ENCODE results near the gene ASH1L. TPM values are rescaled to one million over a fixed set of nuclear protein-coding genes. Genes with fewer than 3 reads are reported as not detected.
"Not testable (repeated sequence)": the region's sequence is repeated elsewhere in the genome, so short reads cannot be mapped to it uniquely, and the experiment has no call there.

ASH1L gene, protein sequence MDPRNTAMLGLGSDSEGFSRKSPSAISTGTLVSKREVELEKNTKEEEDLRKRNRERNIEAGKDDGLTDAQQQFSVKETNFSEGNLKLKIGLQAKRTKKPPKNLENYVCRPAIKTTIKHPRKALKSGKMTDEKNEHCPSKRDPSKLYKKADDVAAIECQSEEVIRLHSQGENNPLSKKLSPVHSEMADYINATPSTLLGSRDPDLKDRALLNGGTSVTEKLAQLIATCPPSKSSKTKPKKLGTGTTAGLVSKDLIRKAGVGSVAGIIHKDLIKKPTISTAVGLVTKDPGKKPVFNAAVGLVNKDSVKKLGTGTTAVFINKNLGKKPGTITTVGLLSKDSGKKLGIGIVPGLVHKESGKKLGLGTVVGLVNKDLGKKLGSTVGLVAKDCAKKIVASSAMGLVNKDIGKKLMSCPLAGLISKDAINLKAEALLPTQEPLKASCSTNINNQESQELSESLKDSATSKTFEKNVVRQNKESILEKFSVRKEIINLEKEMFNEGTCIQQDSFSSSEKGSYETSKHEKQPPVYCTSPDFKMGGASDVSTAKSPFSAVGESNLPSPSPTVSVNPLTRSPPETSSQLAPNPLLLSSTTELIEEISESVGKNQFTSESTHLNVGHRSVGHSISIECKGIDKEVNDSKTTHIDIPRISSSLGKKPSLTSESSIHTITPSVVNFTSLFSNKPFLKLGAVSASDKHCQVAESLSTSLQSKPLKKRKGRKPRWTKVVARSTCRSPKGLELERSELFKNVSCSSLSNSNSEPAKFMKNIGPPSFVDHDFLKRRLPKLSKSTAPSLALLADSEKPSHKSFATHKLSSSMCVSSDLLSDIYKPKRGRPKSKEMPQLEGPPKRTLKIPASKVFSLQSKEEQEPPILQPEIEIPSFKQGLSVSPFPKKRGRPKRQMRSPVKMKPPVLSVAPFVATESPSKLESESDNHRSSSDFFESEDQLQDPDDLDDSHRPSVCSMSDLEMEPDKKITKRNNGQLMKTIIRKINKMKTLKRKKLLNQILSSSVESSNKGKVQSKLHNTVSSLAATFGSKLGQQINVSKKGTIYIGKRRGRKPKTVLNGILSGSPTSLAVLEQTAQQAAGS (N-terminal part only)
- 66.9 TPM for total RNA-seq

DNA sequence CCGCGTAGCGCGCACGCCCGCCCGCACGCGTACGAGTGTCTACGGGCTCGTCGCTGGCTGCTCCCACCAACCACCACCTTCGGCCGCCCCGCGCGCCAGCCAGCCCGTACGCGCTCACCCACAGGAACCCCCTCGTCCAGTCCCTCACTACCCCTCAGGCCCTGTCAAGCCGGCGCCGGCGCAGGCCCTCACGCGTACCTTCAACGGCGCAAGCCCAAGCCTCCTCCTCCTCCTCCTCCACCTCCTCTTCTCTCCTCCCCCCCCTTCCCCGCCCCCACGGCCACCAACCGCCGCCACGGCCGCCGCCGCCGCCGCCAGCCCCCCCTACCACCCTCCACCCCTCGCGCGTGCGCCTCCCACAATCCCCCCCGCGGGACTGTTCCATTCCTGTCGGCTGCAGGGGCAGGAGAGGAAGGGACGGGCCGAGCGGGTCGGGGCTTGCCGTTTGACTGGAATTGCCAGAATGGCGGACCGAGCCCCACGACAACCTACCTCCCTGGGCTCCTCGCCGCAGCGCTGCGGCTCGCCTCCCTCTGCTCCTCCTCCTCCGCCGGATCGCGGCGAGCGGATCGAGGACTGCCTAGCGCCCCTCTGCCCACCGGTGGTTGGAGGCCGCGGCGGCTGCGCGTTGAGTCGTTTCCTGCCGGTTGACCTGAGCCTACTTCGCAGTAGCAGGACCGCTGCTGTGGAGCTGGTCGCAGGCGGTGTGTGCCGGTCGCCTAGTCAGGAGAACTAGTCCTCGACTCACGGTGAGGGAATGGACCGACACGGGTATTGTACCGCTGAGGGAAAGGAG lies at the start of gene ASH1L:
TSS of gene ASH1L (minus strand) at position 223 of the 796 bp plus-strand sequence. CDS start 41,284 bp downstream, outside the sequence.
- peak; percentile 98 for DNase-seq

- not testable (repeated sequence) for DNase-seq
Measured at GRCh38 chr1:155610257-155610647, 47.6 kb upstream of the ASH1L start.

DNA sequence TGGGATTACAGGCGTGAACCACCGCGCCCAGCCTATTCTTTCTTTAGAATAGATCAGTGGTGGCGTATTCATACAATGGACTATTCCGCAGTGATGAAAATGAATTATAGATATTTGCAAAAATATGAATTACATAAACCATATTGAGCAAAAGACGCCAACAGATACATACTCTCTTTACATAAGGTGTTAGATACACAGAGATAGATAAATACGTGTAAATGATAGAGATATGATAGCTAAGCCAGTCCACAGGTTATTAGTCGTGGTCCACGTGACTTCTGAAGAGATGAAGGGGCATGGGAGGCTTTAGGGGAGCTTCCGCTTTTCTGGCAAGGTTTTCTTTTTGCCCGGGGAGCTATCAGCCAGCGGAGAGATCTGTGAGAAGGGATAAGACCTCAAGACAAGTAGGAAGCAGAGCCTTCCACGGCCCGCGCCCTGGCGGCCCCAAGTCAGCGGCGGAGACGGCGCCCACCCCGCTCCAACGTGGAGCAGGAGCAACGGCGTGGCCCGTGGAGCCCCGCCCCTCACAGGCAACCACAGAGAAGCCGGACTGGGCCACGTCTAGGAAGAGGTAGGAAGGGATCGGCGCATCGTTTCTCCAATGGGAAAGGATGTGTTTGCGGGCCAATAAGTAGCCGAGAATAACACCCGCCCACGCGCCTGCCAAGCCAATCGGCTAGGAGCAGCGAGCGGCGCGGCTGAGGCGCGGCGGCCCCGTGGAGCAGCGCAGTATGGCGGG lies 47.1 kb upstream of the ASH1L start, which contains the start of gene MSTO1:
TSS of gene MSTO1 (plus strand) at position 704 of the 742 bp plus-strand sequence. CDS start at position 735, 31 bp downstream.
- DNase-seq = peak; percentile 98

DNA sequence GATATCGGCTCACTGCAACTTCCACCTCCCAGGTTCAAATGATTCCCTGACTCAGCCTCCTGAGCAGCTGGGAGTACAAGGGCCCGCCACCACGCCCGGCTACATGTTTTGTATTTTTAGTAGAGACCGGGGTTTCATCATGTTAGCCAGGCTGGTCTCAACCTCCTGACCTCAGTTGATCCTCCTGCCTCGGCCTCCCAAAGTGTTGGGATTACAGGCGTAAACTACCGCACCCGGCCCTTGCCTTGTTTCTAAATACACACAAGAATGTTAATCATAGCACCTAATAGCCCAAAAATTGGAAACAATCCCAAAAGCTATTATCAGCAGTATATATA lies 46.3 kb upstream of the ASH1L start:
- DNase-seq = no peak

DNA sequence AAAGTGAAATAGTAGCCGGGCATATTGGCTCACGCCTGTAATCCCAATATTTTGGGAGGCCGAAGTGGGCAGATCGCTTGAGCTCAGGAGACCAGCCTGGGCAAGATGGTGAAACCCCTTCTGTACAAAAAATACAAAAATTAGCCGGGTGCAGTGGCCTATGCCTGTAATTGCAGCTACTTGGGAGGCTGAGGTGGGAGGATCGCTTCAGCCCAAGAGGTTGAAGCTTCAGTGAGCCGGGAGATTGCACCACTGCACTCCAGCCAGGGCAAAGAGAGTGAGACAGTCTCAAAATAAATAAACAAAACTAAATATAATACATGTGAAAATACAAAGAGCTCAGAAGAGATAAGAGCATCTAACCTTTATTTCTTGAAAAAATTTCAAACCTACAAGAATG lies 45.1 kb upstream of the ASH1L start:
- no peak for DNase-seq

GRCh38 chr1:155599828-155600572 lies 37.4 kb upstream of the ASH1L start:
- DNase-seq = not testable (repeated sequence)

GRCh38 chr1:155598842-155599331 lies 36.3 kb upstream of the ASH1L start:
- DNase-seq = peak; percentile 39

GRCh38 chr1:155596864-155597263 lies 34.3 kb upstream of the ASH1L start:
- no peak for DNase-seq

- not testable (repeated sequence) for DNase-seq
Measured at GRCh38 chr1:155595877-155596474, 33.4 kb upstream of the ASH1L start.

DNA sequence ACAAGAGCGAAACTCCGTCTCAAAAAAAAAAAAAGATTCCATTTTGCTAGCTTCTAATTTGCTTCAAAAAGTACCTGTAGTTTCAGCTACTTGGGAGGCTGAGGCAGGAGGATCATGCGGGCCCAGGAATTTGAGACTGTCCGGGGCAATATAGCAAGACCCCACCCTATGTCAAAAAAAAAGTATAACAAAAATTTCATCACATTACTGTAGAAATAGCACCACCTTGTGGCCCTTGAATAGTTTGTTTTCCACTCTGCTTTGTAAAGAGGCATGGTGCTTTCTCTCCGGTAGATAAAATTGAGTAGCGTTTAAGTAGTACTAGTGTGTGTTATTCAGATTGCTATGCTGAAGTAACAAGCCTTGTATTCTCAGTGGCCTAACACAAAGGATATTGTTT lies 29.2 kb upstream of the ASH1L start:
- peak; percentile 79 for DNase-seq

- not testable (repeated sequence) for DNase-seq
Measured at GRCh38 chr1:155590516-155591247, 28.1 kb upstream of the ASH1L start.

DNA sequence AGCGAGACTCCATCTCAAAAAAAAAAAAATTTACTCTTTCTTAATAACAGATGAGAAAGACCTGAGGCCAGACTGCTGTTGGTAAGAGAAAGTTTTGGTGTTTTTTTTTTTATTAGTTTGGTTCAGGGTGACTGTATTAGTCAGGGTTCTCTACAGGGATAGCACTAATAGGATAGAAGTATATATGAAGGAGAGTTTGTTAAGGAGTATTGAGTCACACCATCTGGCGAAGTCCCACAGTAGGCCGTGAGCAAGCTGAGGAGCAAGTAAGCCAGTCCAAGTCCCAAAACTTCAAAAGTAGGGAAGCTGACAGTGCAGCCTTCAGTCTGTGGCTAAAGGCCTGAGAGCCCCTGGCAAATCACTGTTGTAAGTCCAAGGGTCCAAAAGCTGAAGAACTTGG lies 26.7 kb upstream of the ASH1L start:
- not testable (repeated sequence) for DNase-seq

GRCh38 chr1:155583846-155584245 lies 21.2 kb upstream of the ASH1L start:
- DNase-seq = not testable (repeated sequence)

GRCh38 chr1:155575608-155576007 lies 13.0 kb upstream of the ASH1L start:
- DNase-seq = not testable (repeated sequence)

- no peak for DNase-seq
Measured at GRCh38 chr1:155574077-155574476, 11.5 kb upstream of the ASH1L start.

DNA sequence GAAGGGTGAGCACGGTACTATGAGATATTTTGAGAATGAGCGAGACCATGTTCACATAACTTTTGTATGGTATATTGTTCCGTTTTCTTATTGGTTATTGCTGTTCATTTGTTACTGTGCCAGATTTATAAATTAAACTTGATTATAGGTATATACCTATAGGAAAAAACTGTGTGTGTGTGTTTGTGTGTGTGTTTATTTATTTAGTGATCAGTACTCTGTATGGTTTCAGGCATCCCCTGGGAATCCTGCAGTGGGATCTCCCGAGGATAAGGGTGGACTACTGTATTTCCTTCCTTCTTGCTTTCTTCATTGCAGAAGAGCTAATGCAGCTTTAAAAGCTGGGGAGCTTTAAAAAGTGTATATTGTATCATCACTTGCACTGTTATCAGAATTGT lies 8.0 kb upstream of the ASH1L start:
- no peak for DNase-seq

DNA sequence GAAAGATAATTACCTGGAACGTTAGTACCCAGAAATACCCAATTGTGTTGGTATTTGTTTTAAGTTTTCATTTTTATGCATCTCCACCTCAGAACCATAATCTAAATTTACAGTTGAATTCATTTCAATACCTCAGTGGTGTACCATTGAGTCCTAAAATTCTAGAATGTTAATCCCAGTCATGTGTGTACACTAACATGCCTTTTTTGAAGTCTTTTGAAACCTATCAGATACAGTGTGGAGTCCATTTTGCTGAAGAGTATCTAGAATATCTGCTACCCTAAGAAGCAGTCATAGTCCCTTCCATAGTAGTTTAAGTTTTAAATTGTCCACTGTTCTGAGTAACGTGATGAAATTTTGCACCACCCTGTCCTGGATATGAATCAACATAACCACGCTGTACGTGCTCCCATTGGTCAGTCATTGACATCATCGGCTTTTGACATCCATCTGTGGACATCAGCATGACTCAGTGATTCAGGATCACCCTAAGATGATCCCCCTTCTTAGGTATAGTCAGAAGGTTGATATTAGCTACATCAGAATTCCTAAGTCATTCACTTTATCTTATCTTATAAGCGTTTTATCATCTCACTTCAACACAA lies 7.5 kb upstream of the ASH1L start:
- no peak for DNase-seq

GRCh38 chr1:155563377-155564022 lies 897 bp upstream of the ASH1L start:
- peak; percentile 7 for DNase-seq
